22Rv1 (cell line): Measurements from ENCODE around the gene A3GALT2.

ENCODE experiments used
- H3K27ac ChIP-seq: fragments of 450-650 bp; 2 replicates; pipeline ENCODE4 v1.5.1; 2017
- ZFX ChIP-seq: fragments of 450-650 bp; IDR thresholded peaks from 2 replicates; pipeline ENCODE4 v1.6.1; 2017; ENCODE audit warnings: antibody characterized with exemption, borderline replicate concordance
- TF ChIP-seq, protein P1 (sequence below): fragments of 450-650 bp; IDR thresholded peaks from 2 replicates; pipeline ENCODE4 v1.5.1; 2017; ENCODE audit warnings: mild to moderate bottlenecking

Gene A3GALT2

GRCh38 chr1:33365560-33365997, 44.7 kb upstream of the A3GALT2 start:
- H3K27ac ChIP-seq: no peak overlapping the region
- no peak for TF ChIP-seq ZFX
- TF ChIP-seq, protein P1, sequence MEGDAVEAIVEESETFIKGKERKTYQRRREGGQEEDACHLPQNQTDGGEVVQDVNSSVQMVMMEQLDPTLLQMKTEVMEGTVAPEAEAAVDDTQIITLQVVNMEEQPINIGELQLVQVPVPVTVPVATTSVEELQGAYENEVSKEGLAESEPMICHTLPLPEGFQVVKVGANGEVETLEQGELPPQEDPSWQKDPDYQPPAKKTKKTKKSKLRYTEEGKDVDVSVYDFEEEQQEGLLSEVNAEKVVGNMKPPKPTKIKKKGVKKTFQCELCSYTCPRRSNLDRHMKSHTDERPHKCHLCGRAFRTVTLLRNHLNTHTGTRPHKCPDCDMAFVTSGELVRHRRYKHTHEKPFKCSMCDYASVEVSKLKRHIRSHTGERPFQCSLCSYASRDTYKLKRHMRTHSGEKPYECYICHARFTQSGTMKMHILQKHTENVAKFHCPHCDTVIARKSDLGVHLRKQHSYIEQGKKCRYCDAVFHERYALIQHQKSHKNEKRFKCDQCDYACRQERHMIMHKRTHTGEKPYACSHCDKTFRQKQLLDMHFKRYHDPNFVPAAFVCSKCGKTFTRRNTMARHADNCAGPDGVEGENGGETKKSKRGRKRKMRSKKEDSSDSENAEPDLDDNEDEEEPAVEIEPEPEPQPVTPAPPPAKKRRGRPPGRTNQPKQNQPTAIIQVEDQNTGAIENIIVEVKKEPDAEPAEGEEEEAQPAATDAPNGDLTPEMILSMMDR: no peak

DNA sequence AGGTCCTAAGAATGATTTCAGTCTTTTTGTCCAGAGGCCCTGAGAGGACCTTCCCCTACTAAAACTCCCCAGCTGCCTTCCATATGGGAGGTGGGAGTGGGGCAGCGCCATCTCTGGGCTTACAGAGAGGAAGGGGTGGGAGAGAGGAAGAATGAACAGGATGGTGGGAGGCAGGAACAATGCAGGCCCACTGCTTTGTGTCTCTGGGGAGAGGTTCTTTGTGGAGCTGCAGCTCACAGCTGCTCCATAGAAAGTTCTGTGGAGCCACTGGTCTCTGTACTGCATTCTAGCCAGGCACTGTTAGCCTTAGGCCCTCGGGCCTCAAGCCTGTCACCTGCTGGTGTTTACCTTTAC, 43.6 kb upstream of the A3GALT2 start:
- H3K27ac ChIP-seq: no peak overlapping the region
- no peak for TF ChIP-seq ZFX
- TF ChIP-seq, protein P1: no peak

DNA sequence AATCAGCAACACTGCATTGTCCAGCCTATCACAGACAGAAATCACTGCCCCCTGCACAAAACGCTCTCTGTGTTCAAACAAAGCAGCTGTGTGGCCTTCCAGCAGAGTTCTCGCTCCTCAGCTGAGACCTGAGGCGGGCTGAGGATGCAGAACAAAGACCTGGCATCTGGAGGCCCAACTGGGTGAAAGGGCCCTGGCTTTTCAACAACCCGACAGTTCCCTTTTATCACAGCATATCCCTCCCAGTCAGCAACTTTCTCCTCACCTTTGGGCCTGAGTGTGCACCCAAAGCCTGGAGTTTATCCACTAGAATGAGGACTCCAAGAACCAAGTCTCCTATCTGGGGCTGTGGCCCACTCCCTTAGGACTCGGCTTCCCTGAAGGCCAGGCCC, 42.6 kb upstream of the A3GALT2 start:
- H3K27ac ChIP-seq: no peak overlapping the region
- no peak for TF ChIP-seq ZFX
- TF ChIP-seq, protein P1: no peak

- no peak for TF ChIP-seq ZFX
- TF ChIP-seq, protein P1: no peak
- H3K27ac ChIP-seq: no peak overlapping the region
Observed at GRCh38 chr1:33363021-33363420, 42.1 kb upstream of the A3GALT2 start.

GRCh38 chr1:33361532-33362235, 40.8 kb upstream of the A3GALT2 start:
- TF ChIP-seq ZFX: no peak
- TF ChIP-seq, protein P1: no peak
- no peak overlapping the region for H3K27ac ChIP-seq

DNA sequence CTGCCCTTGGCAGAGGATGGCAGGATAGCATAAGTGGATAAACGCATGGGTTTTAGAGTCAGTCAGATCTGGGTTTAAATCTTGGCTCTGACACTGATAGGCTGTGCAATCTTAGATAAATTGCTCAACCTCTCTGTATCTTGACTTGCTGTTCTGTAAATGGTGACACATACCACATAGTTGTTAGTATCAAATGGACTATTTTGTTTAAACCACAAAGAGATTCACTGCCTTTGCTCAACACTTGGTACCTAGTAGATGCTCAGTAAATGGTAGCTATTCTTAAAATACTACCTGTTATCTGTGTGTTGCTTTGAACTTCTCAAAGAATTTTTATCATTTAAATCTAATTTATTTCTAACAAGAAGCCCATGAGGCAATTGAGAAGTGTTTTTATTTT, 39.5 kb upstream of the A3GALT2 start:
- H3K27ac ChIP-seq: no peak overlapping the region
- TF ChIP-seq, protein P1: no peak
- no peak for TF ChIP-seq ZFX

DNA sequence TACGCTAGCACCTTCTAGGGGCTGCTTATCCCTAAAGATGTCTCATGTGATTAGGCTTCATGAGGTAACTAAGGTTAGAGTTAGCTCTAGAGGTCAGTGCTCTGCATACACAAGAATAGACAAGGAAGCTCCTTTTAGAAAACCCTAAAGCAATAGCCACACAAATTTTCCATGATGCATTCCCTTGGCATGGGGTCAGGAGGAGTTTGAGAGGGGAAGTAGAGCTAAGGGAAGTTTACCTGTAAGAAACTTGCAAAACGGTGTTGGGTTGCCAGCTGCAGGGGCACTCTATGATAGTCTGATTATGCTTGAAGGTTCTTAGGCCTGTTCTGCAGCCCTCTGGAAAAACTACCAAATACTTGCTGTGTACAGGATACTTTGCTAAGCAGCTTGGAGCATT, 39.0 kb upstream of the A3GALT2 start:
- no peak for TF ChIP-seq ZFX
- TF ChIP-seq, protein P1: no peak
- H3K27ac ChIP-seq: no peak overlapping the region
